Measurements from ENCODE around the gene RNASE12.

RNASE12 gene

DNA sequence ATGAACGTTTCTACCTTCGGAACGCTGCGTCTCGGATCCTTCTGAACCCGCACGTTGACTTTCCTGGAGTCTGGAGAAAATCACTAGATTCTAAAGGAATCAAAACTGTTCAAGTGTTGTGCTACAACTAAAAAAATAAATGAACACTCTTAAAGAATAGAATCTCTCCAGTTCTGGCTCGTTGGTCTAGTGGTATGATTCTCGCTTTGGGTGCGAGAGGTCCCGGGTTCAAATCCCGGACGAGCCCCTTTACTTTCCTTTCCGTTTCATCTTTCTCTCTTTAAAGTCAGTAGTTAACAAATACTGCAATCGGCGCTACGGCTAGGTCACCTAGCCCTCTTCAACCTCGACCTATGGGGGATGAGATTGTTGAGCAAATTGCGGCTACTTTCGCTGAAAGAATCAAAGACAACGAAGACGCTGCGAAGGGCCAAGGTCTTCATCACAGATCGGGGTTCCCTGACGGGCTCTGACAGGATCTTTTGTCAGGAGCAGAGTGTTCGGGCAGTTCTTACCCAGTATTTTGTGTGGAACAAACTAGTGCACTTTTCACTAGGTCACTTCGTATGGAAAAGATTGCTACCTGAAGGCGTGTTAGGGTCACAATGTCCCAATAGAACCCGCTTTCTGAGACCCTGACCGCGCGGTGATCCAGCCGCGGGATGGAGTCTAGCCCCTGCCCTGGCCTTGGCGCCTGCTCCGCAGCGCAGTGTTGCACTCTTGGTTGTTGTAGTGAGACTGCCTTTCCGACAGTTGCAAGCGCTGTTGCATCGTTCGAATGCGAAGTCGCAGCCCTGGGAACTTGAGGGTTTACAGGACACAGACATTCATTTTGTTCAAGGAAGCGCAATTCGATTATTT, 41.9 kb upstream of the RNASE12 start (continued):
- TF ChIP-seq ZNF571 (tag by site-specific recombination; IDR thresholded peaks at IDR 0.05): no peak
- TF ChIP-seq, protein P1, sequence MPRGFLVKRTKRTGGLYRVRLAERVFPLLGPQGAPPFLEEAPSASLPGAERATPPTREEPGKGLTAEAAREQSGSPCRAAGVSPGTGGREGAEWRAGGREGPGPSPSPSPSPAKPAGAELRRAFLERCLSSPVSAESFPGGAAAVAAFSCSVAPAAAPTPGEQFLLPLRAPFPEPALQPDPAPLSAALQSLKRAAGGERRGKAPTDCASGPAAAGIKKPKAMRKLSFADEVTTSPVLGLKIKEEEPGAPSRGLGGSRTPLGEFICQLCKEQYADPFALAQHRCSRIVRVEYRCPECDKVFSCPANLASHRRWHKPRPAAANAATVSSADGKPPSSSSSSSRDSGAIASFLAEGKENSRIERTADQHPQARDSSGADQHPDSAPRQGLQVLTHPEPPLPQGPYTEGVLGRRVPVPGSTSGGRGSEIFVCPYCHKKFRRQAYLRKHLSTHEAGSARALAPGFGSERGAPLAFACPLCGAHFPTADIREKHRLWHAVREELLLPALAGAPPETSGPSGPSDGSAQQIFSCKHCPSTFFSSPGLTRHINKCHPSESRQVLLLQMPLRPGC (tag by site-specific recombination; IDR thresholded peaks at IDR 0.05): no peak; the same call in 1 of the 2 replicates
- TF ChIP-seq ZNF2 (tag by site-specific recombination; IDR thresholded peaks at IDR 0.05): peak; percentile 60; the same call in 1 of the 2 replicates
- no peak for TF ChIP-seq ZNF202 (tag by site-specific recombination; IDR thresholded peaks at IDR 0.05; ENCODE audit: borderline replicate concordance)
- peak; percentile 72; the same call in 1 of the 2 replicates for TF ChIP-seq ZFP37 (tag by site-specific recombination; IDR thresholded peaks at IDR 0.05)
- TF ChIP-seq, protein P2, sequence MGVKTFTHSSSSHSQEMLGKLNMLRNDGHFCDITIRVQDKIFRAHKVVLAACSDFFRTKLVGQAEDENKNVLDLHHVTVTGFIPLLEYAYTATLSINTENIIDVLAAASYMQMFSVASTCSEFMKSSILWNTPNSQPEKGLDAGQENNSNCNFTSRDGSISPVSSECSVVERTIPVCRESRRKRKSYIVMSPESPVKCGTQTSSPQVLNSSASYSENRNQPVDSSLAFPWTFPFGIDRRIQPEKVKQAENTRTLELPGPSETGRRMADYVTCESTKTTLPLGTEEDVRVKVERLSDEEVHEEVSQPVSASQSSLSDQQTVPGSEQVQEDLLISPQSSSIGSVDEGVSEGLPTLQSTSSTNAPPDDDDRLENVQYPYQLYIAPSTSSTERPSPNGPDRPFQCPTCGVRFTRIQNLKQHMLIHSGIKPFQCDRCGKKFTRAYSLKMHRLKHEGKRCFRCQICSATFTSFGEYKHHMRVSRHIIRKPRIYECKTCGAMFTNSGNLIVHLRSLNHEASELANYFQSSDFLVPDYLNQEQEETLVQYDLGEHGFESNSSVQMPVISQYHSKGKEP (tag by site-specific recombination; IDR thresholded peaks at IDR 0.05): no peak; the same call in none of the 2 replicates
- TF ChIP-seq ZBTB21 (tag by site-specific recombination; IDR thresholded peaks at IDR 0.05): peak; percentile 36; the same call in 1 of the 2 replicates
- 0 out of 2 replicates have a peak, but pooled peaks have one; percentile 6 for TF ChIP-seq GFI1B (tag by site-specific recombination; IDR thresholded peaks at IDR 0.05)
- TF ChIP-seq ZBTB17 (tag by site-specific recombination; IDR thresholded peaks at IDR 0.05): peak; percentile 75
- TF ChIP-seq, protein P3, sequence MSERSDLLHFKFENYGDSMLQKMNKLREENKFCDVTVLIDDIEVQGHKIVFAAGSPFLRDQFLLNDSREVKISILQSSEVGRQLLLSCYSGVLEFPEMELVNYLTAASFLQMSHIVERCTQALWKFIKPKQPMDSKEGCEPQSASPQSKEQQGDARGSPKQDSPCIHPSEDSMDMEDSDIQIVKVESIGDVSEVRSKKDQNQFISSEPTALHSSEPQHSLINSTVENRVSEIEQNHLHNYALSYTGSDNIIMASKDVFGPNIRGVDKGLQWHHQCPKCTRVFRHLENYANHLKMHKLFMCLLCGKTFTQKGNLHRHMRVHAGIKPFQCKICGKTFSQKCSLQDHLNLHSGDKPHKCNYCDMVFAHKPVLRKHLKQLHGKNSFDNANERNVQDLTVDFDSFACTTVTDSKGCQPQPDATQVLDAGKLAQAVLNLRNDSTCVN (tag by site-specific recombination; optimal IDR thresholded peaks at IDR 0.05): peak; percentile 9
- TF ChIP-seq, protein P4, sequence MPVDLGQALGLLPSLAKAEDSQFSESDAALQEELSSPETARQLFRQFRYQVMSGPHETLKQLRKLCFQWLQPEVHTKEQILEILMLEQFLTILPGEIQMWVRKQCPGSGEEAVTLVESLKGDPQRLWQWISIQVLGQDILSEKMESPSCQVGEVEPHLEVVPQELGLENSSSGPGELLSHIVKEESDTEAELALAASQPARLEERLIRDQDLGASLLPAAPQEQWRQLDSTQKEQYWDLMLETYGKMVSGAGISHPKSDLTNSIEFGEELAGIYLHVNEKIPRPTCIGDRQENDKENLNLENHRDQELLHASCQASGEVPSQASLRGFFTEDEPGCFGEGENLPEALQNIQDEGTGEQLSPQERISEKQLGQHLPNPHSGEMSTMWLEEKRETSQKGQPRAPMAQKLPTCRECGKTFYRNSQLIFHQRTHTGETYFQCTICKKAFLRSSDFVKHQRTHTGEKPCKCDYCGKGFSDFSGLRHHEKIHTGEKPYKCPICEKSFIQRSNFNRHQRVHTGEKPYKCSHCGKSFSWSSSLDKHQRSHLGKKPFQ (tag by site-specific recombination; IDR thresholded peaks at IDR 0.05): peak; percentile 35; the same call in 1 of the 2 replicates
- no peak for TF ChIP-seq ZFHX2 (tag by site-specific recombination; conservative IDR thresholded peaks at IDR 0.05)
- TF ChIP-seq ZNF558 (tag by site-specific recombination; IDR thresholded peaks at IDR 0.05): peak; percentile 78; the same call in 1 of the 2 replicates
- TF ChIP-seq ZNF335 (tag by site-specific recombination; conservative IDR thresholded peaks at IDR 0.05): no peak
- TF ChIP-seq, protein P5, sequence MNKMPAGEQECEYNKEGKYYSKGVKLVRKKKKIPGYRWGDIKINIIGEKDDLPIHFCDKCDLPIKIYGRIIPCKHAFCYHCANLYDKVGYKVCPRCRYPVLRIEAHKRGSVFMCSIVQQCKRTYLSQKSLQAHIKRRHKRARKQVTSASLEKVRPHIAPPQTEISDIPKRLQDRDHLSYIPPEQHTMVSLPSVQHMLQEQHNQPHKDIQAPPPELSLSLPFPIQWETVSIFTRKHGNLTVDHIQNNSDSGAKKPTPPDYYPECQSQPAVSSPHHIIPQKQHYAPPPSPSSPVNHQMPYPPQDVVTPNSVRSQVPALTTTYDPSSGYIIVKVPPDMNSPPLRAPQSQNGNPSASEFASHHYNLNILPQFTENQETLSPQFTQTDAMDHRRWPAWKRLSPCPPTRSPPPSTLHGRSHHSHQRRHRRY (tag by site-specific recombination; IDR thresholded peaks at IDR 0.05): no peak
- TF ChIP-seq ZNF433 (tag by site-specific recombination; IDR thresholded peaks at IDR 0.05; ENCODE audit: low read depth): no peak
- TF ChIP-seq, protein P6, sequence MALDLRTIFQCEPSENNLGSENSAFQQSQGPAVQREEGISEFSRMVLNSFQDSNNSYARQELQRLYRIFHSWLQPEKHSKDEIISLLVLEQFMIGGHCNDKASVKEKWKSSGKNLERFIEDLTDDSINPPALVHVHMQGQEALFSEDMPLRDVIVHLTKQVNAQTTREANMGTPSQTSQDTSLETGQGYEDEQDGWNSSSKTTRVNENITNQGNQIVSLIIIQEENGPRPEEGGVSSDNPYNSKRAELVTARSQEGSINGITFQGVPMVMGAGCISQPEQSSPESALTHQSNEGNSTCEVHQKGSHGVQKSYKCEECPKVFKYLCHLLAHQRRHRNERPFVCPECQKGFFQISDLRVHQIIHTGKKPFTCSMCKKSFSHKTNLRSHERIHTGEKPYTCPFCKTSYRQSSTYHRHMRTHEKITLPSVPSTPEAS (tag by site-specific recombination; IDR thresholded peaks at IDR 0.05): 0 out of 2 replicates have a peak, but pooled peaks have one; percentile 9
- TF ChIP-seq, protein P7, sequence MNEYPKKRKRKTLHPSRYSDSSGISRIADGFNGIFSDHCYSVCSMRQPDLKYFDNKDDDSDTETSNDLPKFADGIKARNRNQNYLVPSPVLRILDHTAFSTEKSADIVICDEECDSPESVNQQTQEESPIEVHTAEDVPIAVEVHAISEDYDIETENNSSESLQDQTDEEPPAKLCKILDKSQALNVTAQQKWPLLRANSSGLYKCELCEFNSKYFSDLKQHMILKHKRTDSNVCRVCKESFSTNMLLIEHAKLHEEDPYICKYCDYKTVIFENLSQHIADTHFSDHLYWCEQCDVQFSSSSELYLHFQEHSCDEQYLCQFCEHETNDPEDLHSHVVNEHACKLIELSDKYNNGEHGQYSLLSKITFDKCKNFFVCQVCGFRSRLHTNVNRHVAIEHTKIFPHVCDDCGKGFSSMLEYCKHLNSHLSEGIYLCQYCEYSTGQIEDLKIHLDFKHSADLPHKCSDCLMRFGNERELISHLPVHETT (tag by site-specific recombination; IDR thresholded peaks at IDR 0.05): peak; percentile 87; the same call in 1 of the 2 replicates
- TF ChIP-seq FEZF1 (tag by site-specific recombination; IDR thresholded peaks at IDR 0.05): 0 out of 2 replicates have a peak, but pooled peaks have one; percentile 34
- peak; percentile 69; the same call in 1 of the 2 replicates for TF ChIP-seq ZNF629 (tag by site-specific recombination; IDR thresholded peaks at IDR 0.05)
- TF ChIP-seq, protein P8, sequence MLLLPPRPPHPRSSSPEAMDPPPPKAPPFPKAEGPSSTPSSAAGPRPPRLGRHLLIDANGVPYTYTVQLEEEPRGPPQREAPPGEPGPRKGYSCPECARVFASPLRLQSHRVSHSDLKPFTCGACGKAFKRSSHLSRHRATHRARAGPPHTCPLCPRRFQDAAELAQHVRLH (tag by site-specific recombination; IDR thresholded peaks at IDR 0.05): peak; percentile 38; the same call in 1 of the 2 replicates
- TF ChIP-seq, protein P9, sequence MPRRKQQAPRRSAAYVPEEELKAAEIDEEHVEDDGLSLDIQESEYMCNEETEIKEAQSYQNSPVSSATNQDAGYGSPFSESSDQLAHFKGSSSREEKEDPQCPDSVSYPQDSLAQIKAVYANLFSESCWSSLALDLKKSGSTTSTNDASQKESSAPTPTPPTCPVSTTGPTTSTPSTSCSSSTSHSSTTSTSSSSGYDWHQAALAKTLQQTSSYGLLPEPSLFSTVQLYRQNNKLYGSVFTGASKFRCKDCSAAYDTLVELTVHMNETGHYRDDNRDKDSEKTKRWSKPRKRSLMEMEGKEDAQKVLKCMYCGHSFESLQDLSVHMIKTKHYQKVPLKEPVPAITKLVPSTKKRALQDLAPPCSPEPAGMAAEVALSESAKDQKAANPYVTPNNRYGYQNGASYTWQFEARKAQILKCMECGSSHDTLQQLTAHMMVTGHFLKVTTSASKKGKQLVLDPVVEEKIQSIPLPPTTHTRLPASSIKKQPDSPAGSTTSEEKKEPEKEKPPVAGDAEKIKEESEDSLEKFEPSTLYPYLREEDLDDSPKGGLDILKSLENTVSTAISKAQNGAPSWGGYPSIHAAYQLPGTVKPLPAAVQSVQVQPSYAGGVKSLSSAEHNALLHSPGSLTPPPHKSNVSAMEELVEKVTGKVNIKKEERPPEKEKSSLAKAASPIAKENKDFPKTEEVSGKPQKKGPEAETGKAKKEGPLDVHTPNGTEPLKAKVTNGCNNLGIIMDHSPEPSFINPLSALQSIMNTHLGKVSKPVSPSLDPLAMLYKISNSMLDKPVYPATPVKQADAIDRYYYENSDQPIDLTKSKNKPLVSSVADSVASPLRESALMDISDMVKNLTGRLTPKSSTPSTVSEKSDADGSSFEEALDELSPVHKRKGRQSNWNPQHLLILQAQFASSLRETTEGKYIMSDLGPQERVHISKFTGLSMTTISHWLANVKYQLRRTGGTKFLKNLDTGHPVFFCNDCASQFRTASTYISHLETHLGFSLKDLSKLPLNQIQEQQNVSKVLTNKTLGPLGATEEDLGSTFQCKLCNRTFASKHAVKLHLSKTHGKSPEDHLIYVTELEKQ (tag by site-specific recombination; IDR thresholded peaks at IDR 0.05; ENCODE audit: borderline replicate concordance): no peak

All from HEK293 (cell line).